Brain microvascular endothelial cell (primary cell): ENCODE results near the gene MAGI1.

Experiments
- DNase-seq: peaks from one replicate; pipeline ENCODE4 v3.0.0-alpha.2; 2020
- H3K27ac ChIP-seq: fragments of 250-450 bp; sonication (Bioruptor Pico); 2 replicates; pipeline ENCODE4 v1.5.1; 2020; ENCODE audit warnings: mild to moderate bottlenecking, moderate library complexity
- H3K27me3 ChIP-seq: fragments of 250-450 bp; sonication (Bioruptor Pico); replicated peaks from 2 replicates; pipeline ENCODE4 v1.5.1; 2020; ENCODE audit warnings: mild to moderate bottlenecking
- H3K36me3 ChIP-seq: fragments of 250-450 bp; sonication (Bioruptor Pico); replicated peaks from 2 replicates; pipeline ENCODE4 v1.5.1; 2020; ENCODE audit warnings: mild to moderate bottlenecking
- H3K4me3 ChIP-seq: 2 replicates; pipeline ENCODE4 v1.5.1; 2011; ENCODE audit warnings: low read depth, mild to moderate bottlenecking, control low read depth, low read length, moderate library complexity
- CTCF ChIP-seq: IDR thresholded peaks from 2 replicates; pipeline ENCODE4 v1.5.1; 2011; ENCODE audit warnings: low read depth, mild to moderate bottlenecking, moderate library complexity, low read length, control low read depth, inconsistent platforms; ENCODE audit errors: missing control alignments
- in situ Hi-C: cut with HindIII; loops from 2 replicates; pipeline ENCODE4 v1.10.0; 2017; ENCODE audit warnings: low sequenced_read_pairs, low pct_ligation_motif_present

The MAGI1 gene

GRCh38 chr3:65559643-65560042 is 479.1 kb downstream of the MAGI1 start:
- TF ChIP-seq CTCF = no peak
- Histone ChIP-seq H3K4me3 (no peak overlapping the region), H3K36me3 (no peaks in the 10 kb centered on the region), H3K27ac (no peak overlapping the region), H3K27me3 (no peaks in the 10 kb centered on the region)
- in situ Hi-C loops = no loop called here
- DNase-seq = no peak

- no peak for DNase-seq
- no peak overlapping the region for H3K4me3 ChIP-seq
- no peak for TF ChIP-seq CTCF
- H3K36me3 ChIP-seq = no peaks in the 10 kb centered on the region
- H3K27me3 ChIP-seq = no peaks in the 10 kb centered on the region
- in situ Hi-C loops = no loop called here
- H3K27ac ChIP-seq = no peak overlapping the region
Observed at GRCh38 chr3:65558826-65559225, 479.9 kb downstream of the MAGI1 start.

GRCh38 chr3:65557899-65558564 is 480.7 kb downstream of the MAGI1 start:
- no peak for TF ChIP-seq CTCF

GRCh38 chr3:65556934-65557577 is 481.7 kb downstream of the MAGI1 start:
- Histone ChIP-seq H3K27me3 (no peaks in the 10 kb centered on the region), H3K4me3 (no peak overlapping the region), H3K36me3 (no peaks in the 10 kb centered on the region), H3K27ac (no peak overlapping the region)
- in situ Hi-C loops = no loop called here
- no peak for TF ChIP-seq CTCF
- DNase-seq = no peak

More at GRCh38 chr3:65557899-65558564, 480.7 kb downstream of the MAGI1 start:
- in situ Hi-C loops = no loop called here
- H3K4me3 ChIP-seq = no peak overlapping the region
- H3K27me3 ChIP-seq = no peaks in the 10 kb centered on the region
- DNase-seq = no peak
- H3K27ac ChIP-seq = no peak overlapping the region
- H3K36me3 ChIP-seq = no peaks in the 10 kb centered on the region

GRCh38 chr3:65552434-65552833 is 486.3 kb downstream of the MAGI1 start:
- no peak for DNase-seq
- no peak for TF ChIP-seq CTCF
- Histone ChIP-seq H3K4me3 (no peak overlapping the region), H3K36me3 (no peaks in the 10 kb centered on the region), H3K27ac (no peak overlapping the region), H3K27me3 (no peaks in the 10 kb centered on the region)
- in situ Hi-C loops = no loop called here
